Measurements from ENCODE around the gene GULP1. TPM values are rescaled to one million over a fixed set of nuclear protein-coding genes. Genes with fewer than 3 reads are reported as not detected.
A peak's percentile ranks its signal among the peaks of the same experiment; 100 is the strongest.
"Not testable (repeated sequence)": the region's sequence is repeated elsewhere in the genome, so short reads cannot be mapped to it uniquely, and the experiment has no call there.

Gene GULP1
- total RNA-seq, 4 donors from 2014 or later: 43.3 to 64.8 (median 50.3) TPM

- peaks cover 0 to 44% (median 7%) of the 10 kb centered on the region in 3 donors for H3K4me1 ChIP-seq
- H3K36me3 ChIP-seq: no peaks in the 10 kb centered on the region
- H3K9me3 ChIP-seq: no peaks in the 10 kb centered on the region
- WGBS, 2 donors (ENCODE audit: low coverage in 1 of 2): 63 to 72% methylated on average over 3 of the region's 3 CpGs
- peak overlapping the region in 1 of 2 donors; percentile 82 for H3K4me3 ChIP-seq
- no peak for ATAC-seq
- TF ChIP-seq CTCF (IDR thresholded peaks at IDR 0.05): no peak
- TF ChIP-seq EP300 (IDR thresholded peaks at IDR 0.05): no peak
- no peak for TF ChIP-seq POLR2A (IDR thresholded peaks at IDR 0.05)
- no peak for TF ChIP-seq POLR2AphosphoS5 (IDR thresholded peaks at IDR 0.05)
- no peaks in the 10 kb centered on the region for H3K27me3 ChIP-seq
- peak overlapping the region in 3 of 4 donors; percentile 88 to 96 (median 93) for H3K27ac ChIP-seq
These were observed 3.5 kb downstream of the GULP1 start for GRCh38 chr2:188295067-188295685.

GRCh38 chr2:188297978-188298377, 6.3 kb downstream of the GULP1 start:
- TF ChIP-seq CTCF (IDR thresholded peaks at IDR 0.05) (no peak), EP300 (IDR thresholded peaks at IDR 0.05) (no peak), POLR2A (IDR thresholded peaks at IDR 0.05) (no peak), POLR2AphosphoS5 (IDR thresholded peaks at IDR 0.05) (no peak)
- peaks cover 0 to 32% (median 0%) of the 10 kb centered on the region in 3 donors for H3K4me1 ChIP-seq
- no peaks in the 10 kb centered on the region for H3K9me3 ChIP-seq
- ATAC-seq: no peak
- H3K36me3 ChIP-seq: no peaks in the 10 kb centered on the region
- no peaks in the 10 kb centered on the region for H3K27me3 ChIP-seq
- H3K27ac ChIP-seq: no peak overlapping the region
- no peak overlapping the region for H3K4me3 ChIP-seq

- H3K4me1 ChIP-seq: peaks cover 0 to 28% (median 0%) of the 10 kb centered on the region in 3 donors
These were observed 7.3 kb downstream of the GULP1 start for GRCh38 chr2:188298937-188299371.

GRCh38 chr2:188303363-188304031, 11.8 kb downstream of the GULP1 start:
- Histone ChIP-seq H3K27me3 (no peaks in the 10 kb centered on the region), H3K27ac (no peak overlapping the region), H3K36me3 (no peaks in the 10 kb centered on the region), H3K4me3 (no peak overlapping the region), H3K4me1 (peaks cover 0 to 17% (median 0%) of the 10 kb centered on the region in 3 donors), H3K9me3 (no peaks in the 10 kb centered on the region)
- TF ChIP-seq POLR2A (IDR thresholded peaks at IDR 0.05): no peak
- no peak for TF ChIP-seq EP300 (IDR thresholded peaks at IDR 0.05)
- no peak for TF ChIP-seq CTCF (IDR thresholded peaks at IDR 0.05)
- TF ChIP-seq POLR2AphosphoS5 (IDR thresholded peaks at IDR 0.05): no peak
- 89% methylated on average over 2 of the region's 2 CpGs; no CpG with 5 or more reads in 1 of the 2 donors for WGBS, 2 donors (ENCODE audit: low coverage in 1 of 2)
- ATAC-seq: no peak

More at GRCh38 chr2:188298937-188299371, 7.3 kb downstream of the GULP1 start:
- not testable (repeated sequence) for H3K4me3 ChIP-seq, ATAC-seq, H3K27me3 ChIP-seq, H3K9me3 ChIP-seq, H3K27ac ChIP-seq, H3K36me3 ChIP-seq
- WGBS, 2 donors (ENCODE audit: low coverage in 1 of 2): 76 to 97% methylated on average over 4 of the region's 4 CpGs

GRCh38 chr2:188305271-188305670, 13.6 kb downstream of the GULP1 start:
- no peak for TF ChIP-seq EP300 (IDR thresholded peaks at IDR 0.05)
- TF ChIP-seq POLR2A (IDR thresholded peaks at IDR 0.05): no peak
- Histone ChIP-seq H3K36me3 (no peaks in the 10 kb centered on the region), H3K4me1 (peaks cover 0 to 17% (median 0%) of the 10 kb centered on the region in 3 donors), H3K9me3 (no peaks in the 10 kb centered on the region), H3K27ac (no peak overlapping the region), H3K27me3 (no peaks in the 10 kb centered on the region), H3K4me3 (no peak overlapping the region)
- 75 to 100% methylated on average over 1 of the region's 1 CpG for WGBS, 2 donors (ENCODE audit: low coverage in 1 of 2)
- no peak for ATAC-seq

- WGBS, 2 donors (ENCODE audit: low coverage in 1 of 2): 17 to 21% methylated on average over 1 of the region's 1 CpG
- TF ChIP-seq POLR2AphosphoS5 (IDR thresholded peaks at IDR 0.05) (no peak), EP300 (IDR thresholded peaks at IDR 0.05) (no peak), POLR2A (IDR thresholded peaks at IDR 0.05) (no peak), CTCF (IDR thresholded peaks at IDR 0.05) (no peak)
- no peak for ATAC-seq
- Histone ChIP-seq H3K27ac (no peak overlapping the region), H3K36me3 (no peaks in the 10 kb centered on the region), H3K4me3 (no peak overlapping the region), H3K4me1 (peaks cover 0 to 17% (median 0%) of the 10 kb centered on the region in 3 donors), H3K27me3 (no peaks in the 10 kb centered on the region), H3K9me3 (no peaks in the 10 kb centered on the region)
These were observed 14.6 kb downstream of the GULP1 start for GRCh38 chr2:188306271-188306670.
